HG03378 (cell line): Measurements from ENCODE around the gene RB1.
"Not testable (repeated sequence)": the region's sequence is repeated elsewhere in the genome, so short reads cannot be mapped to it uniquely, and the experiment has no call there.

ENCODE experiments used
- ATAC-seq: cut with Tn5 transposase; IDR thresholded peaks from one replicate; pipeline ENCODE4 v1.9.1; 2021; ENCODE audit warnings: mild to moderate bottlenecking, moderate library complexity; ENCODE audit not compliant: unreplicated experiment

Gene RB1

DNA sequence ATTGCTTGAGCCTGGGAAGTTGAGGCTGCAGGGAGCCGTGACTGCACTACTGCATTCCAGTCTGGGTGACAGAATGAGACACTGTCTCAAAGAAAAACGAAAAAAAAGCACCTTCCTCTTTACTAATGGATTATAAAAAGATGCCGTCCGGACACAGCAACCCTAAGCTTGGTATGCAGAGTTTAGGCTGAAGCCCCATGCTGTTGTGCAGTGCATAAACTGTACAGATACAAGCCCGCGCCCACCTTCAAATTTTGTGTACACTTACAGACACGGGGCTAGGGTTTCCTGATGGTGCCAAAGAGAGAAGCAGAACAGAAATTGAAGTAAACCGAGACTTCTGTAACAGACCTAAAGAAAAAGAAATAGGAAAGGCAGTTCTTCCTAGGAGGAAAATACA, 100.4 kb downstream of the RB1 start:
- no peak for ATAC-seq

- no peak for ATAC-seq
These were observed 101.4 kb downstream of the RB1 start for GRCh38 chr13:48404952-48405351.

GRCh38 chr13:48405875-48406274, 102.3 kb downstream of the RB1 start:
- ATAC-seq: no peak

GRCh38 chr13:48410199-48410598, 106.6 kb downstream of the RB1 start:
- ATAC-seq: no peak

DNA sequence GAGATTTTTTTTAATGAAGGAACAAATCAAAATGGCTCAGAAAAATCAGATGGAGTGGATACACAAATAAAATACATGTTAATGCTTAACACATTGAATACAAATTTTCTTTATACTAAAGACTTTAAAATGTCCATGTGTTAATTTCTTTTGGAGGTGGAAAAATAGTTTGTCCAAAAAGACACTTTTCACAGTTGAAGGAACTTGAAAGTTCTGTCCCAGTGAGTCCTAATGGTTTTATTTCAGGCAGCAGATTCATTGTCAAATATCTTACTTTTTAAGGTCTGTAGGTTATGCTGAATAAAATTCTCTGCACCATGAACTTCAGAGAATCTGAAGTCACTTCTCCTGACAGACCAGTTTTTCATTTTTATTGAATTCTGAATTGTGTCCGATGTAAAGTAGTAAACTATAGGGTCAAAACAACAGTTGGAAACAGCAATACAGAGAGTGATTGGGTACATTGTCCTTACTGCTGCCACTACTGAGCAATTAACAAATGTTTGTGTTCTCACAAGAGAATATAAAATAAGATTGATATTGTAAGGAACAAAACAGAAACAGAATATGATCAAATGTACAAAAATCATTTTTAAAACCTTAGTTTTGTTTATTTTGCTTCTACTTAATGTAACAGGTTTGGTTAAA, 107.7 kb downstream of the RB1 start:
- ATAC-seq: no peak

DNA sequence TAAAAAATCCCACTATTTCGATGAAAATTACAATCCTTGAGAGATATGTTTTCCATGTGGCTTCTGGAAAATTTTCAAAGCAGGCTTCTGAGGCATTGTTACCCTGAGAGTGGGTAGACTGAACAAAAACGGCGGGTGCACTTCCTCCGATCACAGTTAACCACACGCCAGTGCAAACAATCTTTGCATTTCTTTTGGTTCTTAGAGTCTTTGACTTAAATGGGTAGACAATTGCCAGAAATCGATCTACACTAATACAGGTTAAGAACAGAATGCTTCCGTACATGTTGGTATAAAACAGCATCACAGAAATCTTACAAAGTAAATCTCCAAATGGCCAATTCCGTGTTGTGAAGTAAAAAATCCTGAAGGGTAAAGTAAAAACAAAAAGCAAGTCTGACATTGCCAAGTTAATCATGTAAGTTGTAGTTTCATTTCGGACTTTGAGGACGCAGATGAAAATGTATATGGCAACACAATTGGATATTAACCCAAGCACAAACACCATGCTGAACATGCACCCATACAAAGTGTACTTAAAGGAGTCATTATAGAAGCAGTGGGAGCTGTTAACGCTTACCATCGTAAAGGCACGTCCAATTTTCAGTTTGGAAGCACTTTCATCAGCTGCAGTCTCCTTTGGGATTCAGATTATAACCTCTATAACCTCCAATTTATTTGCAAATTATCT, 108.4 kb downstream of the RB1 start:
- no peak for ATAC-seq

DNA sequence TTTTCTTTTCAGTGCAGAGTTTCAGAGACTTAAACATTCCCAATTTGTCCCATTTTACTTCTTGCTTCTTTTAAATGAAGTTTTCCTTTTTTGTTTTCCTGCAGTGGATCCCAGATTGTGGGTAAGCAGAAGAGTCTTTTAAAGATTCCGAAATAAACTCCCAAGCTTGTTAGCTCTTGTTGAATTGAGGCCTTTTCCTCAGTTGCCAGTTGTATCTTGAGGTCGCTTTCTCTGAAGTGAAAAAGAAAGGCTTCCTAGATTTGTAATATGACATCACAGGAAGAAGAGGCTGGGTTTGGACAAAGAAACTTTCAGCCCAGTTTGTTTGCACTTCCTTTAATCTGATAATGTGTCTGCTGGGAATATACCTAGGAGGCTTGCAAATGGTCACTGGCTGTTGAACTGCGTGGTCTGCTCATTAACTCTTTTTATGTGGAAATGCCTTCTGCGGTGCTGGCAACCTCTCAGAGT, 109.4 kb downstream of the RB1 start, which contains the start of gene LPAR6:
Gene LPAR6, minus strand, starts transcription at position 233 of the 471 bp plus-strand sequence. CDS start 690 bp downstream, outside the sequence.
- no peak for ATAC-seq

- ATAC-seq: no peak
These were observed 111.0 kb downstream of the RB1 start for GRCh38 chr13:48414501-48414900.

- no peak for ATAC-seq
These were observed 112.0 kb downstream of the RB1 start for GRCh38 chr13:48415516-48415915.

DNA sequence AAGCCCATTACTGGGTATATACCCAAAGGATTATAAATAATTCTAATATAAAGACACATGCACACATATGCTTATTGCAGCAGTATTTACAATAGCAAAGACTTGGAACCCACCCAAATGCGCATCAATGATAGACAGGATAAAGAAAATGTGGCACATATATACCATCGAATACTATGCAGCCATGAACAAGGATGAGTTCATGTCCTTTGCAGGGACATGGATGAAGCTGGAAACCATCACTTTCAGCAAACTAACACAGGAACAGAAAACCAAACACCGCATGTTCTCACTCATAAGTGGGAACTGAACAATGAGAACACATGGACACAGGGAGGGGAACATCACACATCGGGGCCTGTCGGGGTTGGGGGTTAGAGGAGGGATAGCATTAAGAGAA, 118.5 kb downstream of the RB1 start:
- ATAC-seq: not testable (repeated sequence)

DNA sequence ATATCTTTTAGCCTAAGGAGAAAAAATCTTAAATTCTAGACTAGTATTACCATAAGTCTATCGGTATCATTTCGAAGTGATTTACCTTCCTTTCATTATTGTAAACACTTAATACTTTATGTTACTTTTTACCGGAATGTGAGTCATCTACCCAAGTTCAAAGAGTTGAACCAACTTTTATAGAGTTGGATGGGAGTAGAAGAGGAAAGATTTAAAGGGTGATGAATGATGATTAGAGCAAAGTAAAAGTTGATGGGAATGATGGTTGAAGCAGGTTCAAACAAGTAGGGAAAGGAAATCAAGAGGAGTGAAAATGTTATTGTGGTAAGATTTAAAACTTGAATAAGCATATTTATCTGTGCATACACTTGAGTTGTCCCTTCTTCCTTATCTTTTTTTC, 120.7 kb downstream of the RB1 start:
- no peak for ATAC-seq

DNA sequence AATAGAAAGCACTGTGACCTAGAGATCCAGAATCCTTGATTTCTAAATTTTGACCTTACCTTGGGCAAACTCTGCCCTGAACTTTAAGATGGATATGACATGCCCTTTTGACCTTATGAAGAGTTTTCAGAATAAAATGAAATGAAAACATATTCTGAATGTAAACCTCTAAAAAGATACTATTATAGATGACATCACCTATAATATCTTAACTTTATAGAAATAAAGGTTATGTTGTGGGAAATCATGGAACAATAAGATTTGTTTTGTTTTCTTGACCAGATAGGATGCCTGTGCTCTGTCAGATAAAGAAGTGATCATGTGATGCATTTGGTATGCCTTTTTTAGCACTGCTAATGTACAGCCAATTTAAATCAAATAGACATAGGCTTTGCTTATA, 122.5 kb downstream of the RB1 start:
- no peak for ATAC-seq

GRCh38 chr13:48426755-48427298, 123.3 kb downstream of the RB1 start:
- not testable (repeated sequence) for ATAC-seq

GRCh38 chr13:48429036-48429435, 125.5 kb downstream of the RB1 start:
- no peak for ATAC-seq

DNA sequence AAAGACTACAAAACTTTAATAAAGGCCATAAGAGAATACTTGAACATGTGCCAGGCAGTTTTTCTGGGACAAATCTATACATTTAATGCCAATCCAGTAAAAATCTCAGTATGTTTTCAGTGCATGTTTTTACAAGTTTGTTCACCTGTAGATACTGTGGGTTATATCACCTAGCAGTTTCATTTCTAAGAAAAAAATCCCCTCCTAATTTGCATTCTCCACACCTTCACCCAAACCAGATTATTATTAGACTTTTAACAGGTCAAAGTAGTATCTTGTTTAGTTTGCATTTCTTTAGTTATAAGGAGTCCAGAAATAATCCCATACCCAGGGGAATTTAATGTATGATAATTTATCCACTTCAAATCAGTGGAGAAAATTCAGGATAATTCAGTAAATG, 126.3 kb downstream of the RB1 start:
- ATAC-seq: no peak

GRCh38 chr13:48431431-48431830, 127.9 kb downstream of the RB1 start:
- ATAC-seq: no peak

DNA sequence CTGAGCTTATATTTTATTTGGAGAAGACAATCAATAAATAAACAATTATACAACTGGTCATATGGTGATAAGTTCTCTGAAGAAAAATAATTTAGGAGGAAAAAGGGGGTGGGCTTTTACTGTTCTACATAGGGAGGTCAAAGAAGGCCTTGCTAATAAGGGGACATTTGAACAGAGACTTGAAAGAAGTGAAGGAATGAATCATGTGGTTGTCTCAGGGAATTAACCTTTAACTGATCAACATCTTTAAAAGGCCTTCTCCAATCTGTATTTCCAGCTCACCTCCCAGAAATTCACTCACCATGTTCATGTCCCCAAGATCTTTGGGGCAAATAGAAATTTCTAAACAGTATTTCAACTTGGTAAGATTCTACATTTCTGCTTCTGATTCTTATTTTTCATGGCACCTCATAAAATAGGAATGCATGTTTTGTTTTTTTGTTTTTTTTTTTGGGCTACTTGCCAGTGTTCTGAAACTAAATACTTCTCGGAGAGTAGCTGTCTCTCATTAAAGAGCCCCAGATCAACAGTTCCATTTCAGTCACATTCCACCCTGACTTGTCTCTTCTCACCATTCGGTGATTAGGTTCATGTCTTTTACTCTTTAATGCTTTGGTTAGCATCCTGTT, 128.6 kb downstream of the RB1 start:
- ATAC-seq: no peak

- no peak for ATAC-seq
These were observed 130.6 kb downstream of the RB1 start for GRCh38 chr13:48434200-48434599.

GRCh38 chr13:48436661-48437288, 133.2 kb downstream of the RB1 start:
- ATAC-seq: no peak

- no peak for ATAC-seq
These were observed 133.8 kb downstream of the RB1 start for GRCh38 chr13:48437371-48437770.
